Left ventricle myocardium inferior (tissue), 1 donor: ENCODE measurements around the gene POLN. TPM values are rescaled to one million over a fixed set of nuclear protein-coding genes. Genes with fewer than 3 reads are reported as not detected.
"Not testable (repeated sequence)": the region's sequence is repeated elsewhere in the genome, so short reads cannot be mapped to it uniquely, and the experiment has no call there.

ENCODE experiments used
- DNase-seq: peaks from one replicate; pipeline ENCODE4 v3.0.0-alpha.2; 2020
- H3K27ac ChIP-seq: fragments of 200-600 bp; replicated peaks from 2 replicates; pipeline ENCODE4 v1.8.0; 2021
- H3K27me3 ChIP-seq: fragments of 200-600 bp; 2 replicates; pipeline ENCODE4 v1.8.0; 2021; ENCODE audit warnings: low read depth
- H3K36me3 ChIP-seq: fragments of 200-600 bp; 2 replicates; pipeline ENCODE4 v1.8.0; 2021
- H3K4me1 ChIP-seq: fragments of 200-600 bp; 2 replicates; pipeline ENCODE4 v1.8.0; 2021
- H3K4me3 ChIP-seq: fragments of 200-600 bp; 2 replicates; pipeline ENCODE4 v1.8.0; 2021; ENCODE audit warnings: mild to moderate bottlenecking, moderate library complexity
- H3K9me3 ChIP-seq: fragments of 200-600 bp; replicated peaks from 2 replicates; pipeline ENCODE4 v1.8.0; 2021
- intact Hi-C: fragments of 100-400 bp; cut with micrococcal nuclease; formaldehyde crosslinking; loops from one replicate; pipeline ENCODE4 v1.11.0; 2022
- total RNA-seq: library from RNA; stranded (reverse); fragmentation: NEBNext Ultra II Directional; extraction: Animal tissue kit (Norgen Biotek cat#: 25700); gene quantifications from one replicate; pipeline ENCODE4 v1.2.1, GENCODE V29; 2021
- TF ChIP-seq, protein P1 (sequence below): fragments of 200-600 bp; IDR thresholded peaks from 2 replicates; pipeline ENCODE4 v1.8.0; 2021; ENCODE audit warnings: antibody characterized with exemption, mild to moderate bottlenecking, borderline replicate concordance
- donor health status: DM: no; HTN: yes; CAD: no; lungs with severe emphysema.

Gene POLN
- total RNA-seq, 1 donor from 2014 or later = 2.2 TPM

- H3K4me1 ChIP-seq = no peaks in the 10 kb centered on the region
- no peak overlapping the region for H3K27ac ChIP-seq
- peaks cover 39% of the 10 kb centered on the region for H3K36me3 ChIP-seq
- intact Hi-C loops = no loop called here
- no peak overlapping the region for H3K4me3 ChIP-seq
- DNase-seq = no peak
- H3K27me3 ChIP-seq = no peaks in the 10 kb centered on the region
- TF ChIP-seq, protein P1, sequence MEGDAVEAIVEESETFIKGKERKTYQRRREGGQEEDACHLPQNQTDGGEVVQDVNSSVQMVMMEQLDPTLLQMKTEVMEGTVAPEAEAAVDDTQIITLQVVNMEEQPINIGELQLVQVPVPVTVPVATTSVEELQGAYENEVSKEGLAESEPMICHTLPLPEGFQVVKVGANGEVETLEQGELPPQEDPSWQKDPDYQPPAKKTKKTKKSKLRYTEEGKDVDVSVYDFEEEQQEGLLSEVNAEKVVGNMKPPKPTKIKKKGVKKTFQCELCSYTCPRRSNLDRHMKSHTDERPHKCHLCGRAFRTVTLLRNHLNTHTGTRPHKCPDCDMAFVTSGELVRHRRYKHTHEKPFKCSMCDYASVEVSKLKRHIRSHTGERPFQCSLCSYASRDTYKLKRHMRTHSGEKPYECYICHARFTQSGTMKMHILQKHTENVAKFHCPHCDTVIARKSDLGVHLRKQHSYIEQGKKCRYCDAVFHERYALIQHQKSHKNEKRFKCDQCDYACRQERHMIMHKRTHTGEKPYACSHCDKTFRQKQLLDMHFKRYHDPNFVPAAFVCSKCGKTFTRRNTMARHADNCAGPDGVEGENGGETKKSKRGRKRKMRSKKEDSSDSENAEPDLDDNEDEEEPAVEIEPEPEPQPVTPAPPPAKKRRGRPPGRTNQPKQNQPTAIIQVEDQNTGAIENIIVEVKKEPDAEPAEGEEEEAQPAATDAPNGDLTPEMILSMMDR = no peak
- H3K9me3 ChIP-seq = no peaks in the 10 kb centered on the region
Observed at GRCh38 chr4:2231082-2231481, 10.8 kb downstream of the POLN start.

GRCh38 chr4:2226261-2226660, 15.7 kb downstream of the POLN start:
- Histone ChIP-seq H3K27me3 (no peaks in the 10 kb centered on the region), H3K4me3 (no peak overlapping the region), H3K4me1 (no peaks in the 10 kb centered on the region), H3K9me3 (no peaks in the 10 kb centered on the region), H3K36me3 (peaks cover 27% of the 10 kb centered on the region), H3K27ac (no peak overlapping the region)
- intact Hi-C loops = no loop called here
- TF ChIP-seq, protein P1 = no peak
- no peak for DNase-seq

DNA sequence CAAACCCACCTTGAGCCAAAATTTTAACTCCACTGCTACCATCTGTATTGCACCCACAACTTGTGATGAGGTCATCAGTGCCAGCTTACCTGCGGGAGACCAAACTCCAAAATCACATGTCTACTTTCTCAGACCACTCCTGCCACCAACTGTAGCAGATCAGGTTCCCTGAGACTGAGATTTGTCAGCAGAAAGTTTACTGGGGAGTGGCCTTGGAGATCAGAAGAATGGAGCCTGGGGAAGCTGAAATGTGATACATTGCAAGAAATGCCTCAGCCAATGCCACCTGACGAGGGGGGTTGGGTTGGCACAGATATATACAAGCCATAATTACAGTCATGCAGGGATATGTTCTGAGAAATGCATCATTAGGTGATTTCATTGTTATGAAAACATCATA, 19.1 kb downstream of the POLN start:
- intact Hi-C loops = no loop called here
- H3K9me3 ChIP-seq = no peaks in the 10 kb centered on the region
- H3K27ac ChIP-seq = no peak overlapping the region

DNA sequence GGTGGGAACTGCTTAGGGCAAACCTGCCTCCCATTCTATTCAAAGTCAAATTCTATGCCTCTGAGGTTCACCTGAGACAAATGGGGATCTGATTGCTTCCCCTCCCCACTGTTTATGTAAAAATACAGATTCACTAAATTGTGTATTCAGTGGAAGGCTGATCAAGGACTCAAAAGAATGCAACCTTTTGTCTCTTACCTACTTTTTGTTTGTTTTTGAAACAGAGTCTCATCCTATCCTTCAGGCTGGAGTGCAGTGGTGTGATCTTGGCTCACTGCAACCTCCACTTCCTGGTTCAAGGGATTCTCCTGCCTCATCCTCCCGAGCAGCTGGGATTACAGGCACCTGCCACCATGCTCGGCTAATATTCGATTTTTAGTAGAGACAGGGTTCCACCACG, 20.5 kb downstream of the POLN start:
- DNase-seq, intact Hi-C loops, H3K27me3 ChIP-seq, H3K27ac ChIP-seq, H3K4me3 ChIP-seq, H3K4me1 ChIP-seq, H3K9me3 ChIP-seq: not testable (repeated sequence)
- peaks cover 18% of the 10 kb centered on the region for H3K36me3 ChIP-seq

More for the DNA sequence above, 19.1 kb downstream of the POLN start:
- no peak for DNase-seq
- peaks cover 4% of the 10 kb centered on the region for H3K4me1 ChIP-seq
- no peaks in the 10 kb centered on the region for H3K27me3 ChIP-seq
- peaks cover 23% of the 10 kb centered on the region for H3K36me3 ChIP-seq
- no peak overlapping the region for H3K4me3 ChIP-seq
- TF ChIP-seq, protein P1 = no peak

DNA sequence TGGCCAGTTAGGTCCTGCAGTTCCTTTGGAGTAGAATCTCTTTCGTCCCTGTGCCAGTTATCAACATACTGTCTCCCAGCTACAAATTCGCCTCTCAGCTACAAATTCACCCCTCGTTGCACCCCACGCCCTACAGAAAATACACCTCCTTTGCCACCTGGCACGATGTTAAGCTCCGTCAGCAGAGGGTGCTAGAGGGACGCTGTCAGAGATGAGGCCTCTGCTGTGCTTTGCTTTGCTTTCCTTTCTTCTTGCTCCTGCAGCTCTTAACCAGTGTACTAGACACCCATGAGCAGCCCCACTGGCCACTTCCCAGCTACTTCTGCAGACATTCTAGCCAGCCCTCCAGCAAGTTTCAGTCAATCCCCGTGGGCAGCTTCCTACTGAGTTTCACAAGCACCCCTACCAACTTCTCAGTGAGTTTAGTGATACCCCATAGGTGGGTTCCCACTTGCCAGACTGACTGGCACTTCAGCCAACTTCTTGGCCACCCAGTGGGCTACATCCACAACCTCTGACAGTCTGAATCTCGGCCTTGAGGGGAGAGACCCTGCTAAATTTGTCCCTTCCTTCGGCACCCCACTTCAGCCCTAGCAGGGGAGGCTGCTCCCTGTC, 21.8 kb downstream of the POLN start:
- intact Hi-C loops = no loop called here
- H3K27me3 ChIP-seq = no peaks in the 10 kb centered on the region
- H3K27ac ChIP-seq = no peak overlapping the region
- no peaks in the 10 kb centered on the region for H3K9me3 ChIP-seq
- no peak overlapping the region for H3K4me3 ChIP-seq
- peaks cover 18% of the 10 kb centered on the region for H3K36me3 ChIP-seq
- peaks cover 4% of the 10 kb centered on the region for H3K4me1 ChIP-seq
- TF ChIP-seq, protein P1 = peak; percentile 88
- peak; percentile 59 for DNase-seq

DNA sequence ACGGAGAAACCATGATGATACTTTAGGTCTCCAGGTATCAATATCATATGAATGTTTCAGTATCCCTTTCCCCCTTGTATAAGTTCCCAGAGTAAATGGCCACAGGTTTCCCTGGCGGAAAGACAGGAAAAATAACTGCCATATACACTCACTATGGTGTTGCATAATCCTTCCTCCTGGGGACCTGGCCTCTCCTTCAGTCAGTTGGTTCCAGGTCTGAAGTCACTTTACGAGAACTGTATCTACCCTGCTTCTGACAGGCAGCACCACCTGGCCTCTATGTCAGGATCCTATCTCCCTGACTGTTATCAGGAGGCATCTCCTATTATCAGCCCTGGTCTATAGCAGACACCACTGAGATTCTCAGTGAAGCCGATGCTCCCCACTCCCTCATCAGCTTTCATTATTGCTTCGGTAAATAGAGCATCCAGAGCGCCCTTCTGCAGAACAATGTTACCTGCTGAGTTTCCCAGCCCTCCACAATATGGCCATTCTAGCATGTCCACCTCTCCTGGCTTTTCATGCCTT, 22.6 kb downstream of the POLN start:
- no peaks in the 10 kb centered on the region for H3K27me3 ChIP-seq
- H3K4me3 ChIP-seq = no peak overlapping the region
- TF ChIP-seq, protein P1 = no peak
- DNase-seq = no peak
- peaks cover 12% of the 10 kb centered on the region for H3K36me3 ChIP-seq
- peaks cover 4% of the 10 kb centered on the region for H3K4me1 ChIP-seq
- intact Hi-C loops = no loop called here
- H3K27ac ChIP-seq = no peak overlapping the region
- H3K9me3 ChIP-seq = no peaks in the 10 kb centered on the region
